K562 (cell line): ENCODE measurements around the gene CAPZA1. TPM values are rescaled to one million over a fixed set of nuclear protein-coding genes. Genes with fewer than 3 reads are reported as not detected.

ENCODE experiments used
- ARID2 ChIP-seq: fragments of 450-650 bp; IDR thresholded peaks from 2 replicates; pipeline ENCODE4 v1.6.1; 2017; ENCODE audit warnings: antibody characterized with exemption, mild to moderate bottlenecking
- CHCHD3 ChIP-seq: fragments of 250-450 bp; sonication (Bioruptor Pico); IDR thresholded peaks from 2 replicates; pipeline ENCODE4 v2.1.2; 2022; ENCODE audit warnings: mild to moderate bottlenecking
- CHD4 ChIP-seq: fragments of 200-600 bp; sonication (generic); IDR thresholded peaks from 3 replicates; pipeline ENCODE4 v1.6.1; 2012; ENCODE audit warnings: low read depth, mild to moderate bottlenecking, mixed read lengths, low read length, inconsistent platforms; ENCODE audit not compliant: insufficient read depth, insufficient replicate concordance, poor library complexity, severe bottlenecking
- LEF1 ChIP-seq: fragments of 450-650 bp; IDR thresholded peaks from 2 replicates; pipeline ENCODE4 v1.6.1; 2016; ENCODE audit warnings: mild to moderate bottlenecking
- NCOA2 ChIP-seq, 2 experiments: fragments of 450-650 bp; IDR thresholded peaks; 2 replicates each; pipeline ENCODE4 v1.6.1; 2018; ENCODE audit warnings: mild to moderate bottlenecking in 2 of 2, moderate library complexity in 1 of 2; ENCODE audit not compliant: partially characterized antibody in 2 of 2
- NFRKB ChIP-seq: fragments of 450-650 bp; IDR thresholded peaks from 2 replicates; pipeline ENCODE4 v1.6.1; 2016; ENCODE audit warnings: low read depth
- PCBP1 ChIP-seq: fragments of 200-400 bp; formaldehyde crosslinking; IDR thresholded peaks from 2 replicates; pipeline ENCODE4 v1.6.1; 2018; ENCODE audit warnings: mild to moderate bottlenecking, low read depth, low read length; ENCODE audit not compliant: poor library complexity, severe bottlenecking
- POLR3A ChIP-seq: IDR thresholded peaks from 2 replicates; pipeline ENCODE4 v1.6.1; 2011; ENCODE audit warnings: borderline replicate concordance, mild to moderate bottlenecking, moderate library complexity; ENCODE audit not compliant: insufficient read length, insufficient read depth; ENCODE audit errors: extremely low read depth
- SIN3A ChIP-seq, 2 experiments: fragments of 150-350 bp in 1 of 2; IDR thresholded peaks; 2 replicates each; pipeline ENCODE4 v1.6.1; 2011 to 2016; ENCODE audit warnings: borderline replicate concordance in 2 of 2, low read depth in 2 of 2, low read length in 2 of 2, mild to moderate bottlenecking in 2 of 2, moderate library complexity in 2 of 2; ENCODE audit not compliant: control insufficient read depth in 1 of 2
- TAF15 ChIP-seq: fragments of 200-400 bp; formaldehyde crosslinking; IDR thresholded peaks from 2 replicates; pipeline ENCODE4 v1.6.1; 2017; ENCODE audit warnings: mild to moderate bottlenecking, low read depth, low read length, moderate library complexity
- ZNF217 ChIP-seq: sonication (generic); formaldehyde crosslinking; IDR thresholded peaks from 2 replicates; pipeline ENCODE4 v1.8.0; 2022; ENCODE audit warnings: mild to moderate bottlenecking, missing genetic modification reagents
- ZNF717 ChIP-seq: fragments of 250-450 bp; sonication (Bioruptor Pico); IDR thresholded peaks from 2 replicates; pipeline ENCODE4 v1.5.0; 2021
- polyA plus RNA-seq, 8 experiments: library from polyadenylated mRNA; depleted of rRNA in 4 of 8; stranded (reverse) in 5 of 8; unstranded in 3 of 8; fragments of >200 nt; fragmentation: Nextera tagmentation in 2 of 8; fragmentation: Illumina TruSeq in 1 of 8; extraction: Ambion mirVana in 2 of 8; extraction: Trizol in 1 of 8; gene quantifications; 2 replicates each; pipeline versions ENCODE4 v1.2.1 to v1.2.3, GENCODE V29; 2011 to 2014; ENCODE audit warnings: inconsistent platforms in 1 of 8, missing spikeins in 1 of 8
- total RNA-seq, 7 experiments: library from RNA; depleted of rRNA in 6 of 7; stranded (reverse); fragments of >200 nt in 6 of 7; fragmentation: Illumina TruSeq in 2 of 7; extraction: Trizol in 2 of 7; gene quantifications; 2 replicates each; pipeline versions ENCODE4 v1.2.1 to v1.2.3, GENCODE V29; 2011 to 2021; ENCODE audit warnings: low replicate concordance in 1 of 7
- TF ChIP-seq, protein P1 (sequence below), 2 experiments: fragments of 450-650 bp in 1 of 2; sonication (generic) in 1 of 2; formaldehyde crosslinking in 1 of 2; IDR thresholded peaks in 1 of 2; conservative IDR thresholded peaks in 1 of 2; 2 replicates each; pipeline versions ENCODE4 v1.6.1 to v1.8.1; 2016 to 2023; ENCODE audit warnings: mild to moderate bottlenecking in 2 of 2, moderate library complexity in 2 of 2, inconsistent platforms in 1 of 2, missing genetic modification reagents in 1 of 2
- TF ChIP-seq, protein P2 (sequence below): IDR thresholded peaks from 3 replicates; pipeline ENCODE4 v1.6.1; 2011; ENCODE audit warnings: borderline replicate concordance, mild to moderate bottlenecking; ENCODE audit not compliant: insufficient read length, insufficient read depth
- TF ChIP-seq, protein P3 (sequence below): fragments of 250-450 bp; sonication (Bioruptor Pico); IDR thresholded peaks from 2 replicates; pipeline ENCODE4 v1.5.0; 2021; ENCODE audit warnings: mild to moderate bottlenecking, moderate library complexity
- TF ChIP-seq, protein P4 (sequence below): fragments of 150-350 bp; IDR thresholded peaks from 2 replicates; pipeline ENCODE4 v1.6.1; 2014; ENCODE audit warnings: low read depth, mild to moderate bottlenecking, low read length, borderline replicate concordance

CAPZA1 gene
- total and polyA plus RNA-seq, 9 of the 15 experiments (the other 6 are each of a cell fraction or from before 2014, with no cell fraction given): 237 to 1,020 (median 306) TPM

DNA sequence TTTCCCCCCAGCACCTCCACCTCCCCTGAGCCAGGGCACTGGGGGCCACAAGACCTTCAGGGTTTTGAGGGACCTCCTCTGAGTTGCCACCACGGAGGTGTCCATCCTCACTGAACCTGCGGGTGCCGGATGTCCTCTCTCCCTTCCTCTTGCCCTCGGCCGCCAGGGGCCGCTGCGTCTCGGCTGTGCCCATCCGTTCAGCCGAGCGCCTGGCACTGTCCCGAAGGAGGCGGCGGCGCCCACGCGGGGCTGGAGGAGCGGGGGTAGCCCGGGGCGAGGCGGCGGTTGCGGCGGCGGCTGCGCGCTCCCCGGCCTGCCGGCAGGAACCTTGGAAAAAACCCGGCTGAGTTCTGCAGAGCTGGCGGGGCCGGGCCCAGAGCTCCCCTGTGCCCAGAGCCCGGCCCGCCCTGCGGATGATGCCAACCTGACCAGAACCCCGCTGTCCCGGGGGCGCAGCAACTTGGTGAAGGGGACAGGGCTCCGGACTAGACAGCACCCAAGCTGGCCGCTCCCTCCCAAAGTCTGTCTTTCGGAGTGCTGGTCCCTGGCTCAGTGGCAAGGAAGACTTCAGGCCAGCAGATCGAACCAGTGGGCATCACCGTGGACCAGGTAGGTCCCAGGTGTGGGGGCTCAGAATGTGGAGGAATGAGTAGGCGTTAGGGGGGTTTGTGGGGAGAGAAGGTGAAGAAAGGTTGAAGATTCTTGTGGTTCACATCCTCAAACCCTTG, 99.2 kb downstream of the CAPZA1 start (continued):
- TF ChIP-seq NCOA2 (IDR thresholded peaks at IDR 0.05; ENCODE audit: partially characterized antibody in 2 of 2): no peak
- no peak for TF ChIP-seq CHCHD3 (CRISPR knock-in tag)
- TF ChIP-seq NFRKB: no peak
- TF ChIP-seq POLR3A: no peak
- TF ChIP-seq, protein P1, sequence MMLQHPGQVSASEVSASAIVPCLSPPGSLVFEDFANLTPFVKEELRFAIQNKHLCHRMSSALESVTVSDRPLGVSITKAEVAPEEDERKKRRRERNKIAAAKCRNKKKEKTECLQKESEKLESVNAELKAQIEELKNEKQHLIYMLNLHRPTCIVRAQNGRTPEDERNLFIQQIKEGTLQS (IDR thresholded peaks at IDR 0.05): no peak
- TF ChIP-seq, protein P1 (CRISPR knock-in tag; conservative IDR thresholded peaks at IDR 0.05): no peak
- TF ChIP-seq SIN3A (IDR thresholded peaks at IDR 0.05; ENCODE audit: borderline replicate concordance in 2 of 2, control insufficient read depth in 1 of 2, low read depth in 2 of 2, low read length in 2 of 2): no peak
- peak; percentile 37 for TF ChIP-seq PCBP1
- TF ChIP-seq TAF15: no peak
- TF ChIP-seq ZNF217: no peak
- TF ChIP-seq, protein P2, sequence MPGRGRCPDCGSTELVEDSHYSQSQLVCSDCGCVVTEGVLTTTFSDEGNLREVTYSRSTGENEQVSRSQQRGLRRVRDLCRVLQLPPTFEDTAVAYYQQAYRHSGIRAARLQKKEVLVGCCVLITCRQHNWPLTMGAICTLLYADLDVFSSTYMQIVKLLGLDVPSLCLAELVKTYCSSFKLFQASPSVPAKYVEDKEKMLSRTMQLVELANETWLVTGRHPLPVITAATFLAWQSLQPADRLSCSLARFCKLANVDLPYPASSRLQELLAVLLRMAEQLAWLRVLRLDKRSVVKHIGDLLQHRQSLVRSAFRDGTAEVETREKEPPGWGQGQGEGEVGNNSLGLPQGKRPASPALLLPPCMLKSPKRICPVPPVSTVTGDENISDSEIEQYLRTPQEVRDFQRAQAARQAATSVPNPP: no peak
- TF ChIP-seq CHD4: no peak
- TF ChIP-seq ZNF717 (CRISPR knock-in tag): no peak
- no peak for TF ChIP-seq LEF1
- TF ChIP-seq, protein P3, sequence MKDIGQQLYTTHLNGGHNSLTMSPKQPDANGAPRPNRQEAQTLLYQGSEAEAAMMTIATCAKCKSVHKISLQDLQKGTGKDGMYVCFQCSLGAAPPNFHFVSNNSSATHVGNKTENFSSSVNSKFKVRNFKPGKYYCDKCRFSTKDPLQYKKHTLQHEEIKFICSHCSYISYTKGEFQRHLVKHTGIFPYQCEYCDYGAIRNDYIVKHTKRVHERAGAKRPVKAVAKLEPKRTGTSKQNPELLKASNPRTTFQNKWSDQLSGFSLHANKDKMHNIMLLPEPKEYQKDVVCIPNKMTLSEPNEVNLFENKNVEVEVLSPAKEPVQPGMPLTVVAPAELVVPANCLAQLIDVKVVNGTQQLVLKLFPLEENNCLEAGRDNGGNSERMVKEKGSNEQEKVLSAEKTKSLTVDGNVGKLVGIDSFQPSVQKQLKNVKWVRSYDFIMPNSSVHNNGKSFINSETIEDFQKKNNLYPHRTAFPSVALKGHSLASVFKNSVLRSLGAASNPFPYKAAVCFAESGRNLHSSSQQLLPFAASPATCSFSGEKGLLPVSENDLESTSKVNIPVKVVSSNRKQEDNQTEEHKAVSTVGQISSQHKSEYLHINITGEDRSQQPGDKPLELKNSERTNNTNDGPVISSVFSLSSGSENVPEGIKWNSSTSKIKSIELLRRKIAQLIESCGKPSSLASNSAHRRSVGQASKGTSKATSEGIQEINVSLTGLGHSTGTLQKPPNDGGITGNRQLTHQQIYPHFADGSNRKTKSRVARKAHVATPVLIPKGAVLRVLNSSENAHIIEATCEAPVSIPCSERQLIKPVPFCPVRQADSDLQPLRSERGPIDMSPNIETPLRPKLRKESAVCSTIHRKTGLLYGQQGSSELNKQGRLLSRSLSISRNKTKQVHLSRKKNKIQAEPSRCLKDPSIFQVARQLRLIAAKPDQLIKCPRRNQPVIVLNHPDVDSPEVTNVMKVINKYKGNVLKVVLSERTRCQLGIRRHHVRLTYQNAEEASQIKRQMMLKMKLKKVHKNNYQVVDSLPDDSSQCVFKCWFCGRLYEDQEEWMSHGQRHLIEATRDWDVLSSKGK (CRISPR knock-in tag): no peak
- TF ChIP-seq ARID2: no peak
- TF ChIP-seq, protein P4, sequence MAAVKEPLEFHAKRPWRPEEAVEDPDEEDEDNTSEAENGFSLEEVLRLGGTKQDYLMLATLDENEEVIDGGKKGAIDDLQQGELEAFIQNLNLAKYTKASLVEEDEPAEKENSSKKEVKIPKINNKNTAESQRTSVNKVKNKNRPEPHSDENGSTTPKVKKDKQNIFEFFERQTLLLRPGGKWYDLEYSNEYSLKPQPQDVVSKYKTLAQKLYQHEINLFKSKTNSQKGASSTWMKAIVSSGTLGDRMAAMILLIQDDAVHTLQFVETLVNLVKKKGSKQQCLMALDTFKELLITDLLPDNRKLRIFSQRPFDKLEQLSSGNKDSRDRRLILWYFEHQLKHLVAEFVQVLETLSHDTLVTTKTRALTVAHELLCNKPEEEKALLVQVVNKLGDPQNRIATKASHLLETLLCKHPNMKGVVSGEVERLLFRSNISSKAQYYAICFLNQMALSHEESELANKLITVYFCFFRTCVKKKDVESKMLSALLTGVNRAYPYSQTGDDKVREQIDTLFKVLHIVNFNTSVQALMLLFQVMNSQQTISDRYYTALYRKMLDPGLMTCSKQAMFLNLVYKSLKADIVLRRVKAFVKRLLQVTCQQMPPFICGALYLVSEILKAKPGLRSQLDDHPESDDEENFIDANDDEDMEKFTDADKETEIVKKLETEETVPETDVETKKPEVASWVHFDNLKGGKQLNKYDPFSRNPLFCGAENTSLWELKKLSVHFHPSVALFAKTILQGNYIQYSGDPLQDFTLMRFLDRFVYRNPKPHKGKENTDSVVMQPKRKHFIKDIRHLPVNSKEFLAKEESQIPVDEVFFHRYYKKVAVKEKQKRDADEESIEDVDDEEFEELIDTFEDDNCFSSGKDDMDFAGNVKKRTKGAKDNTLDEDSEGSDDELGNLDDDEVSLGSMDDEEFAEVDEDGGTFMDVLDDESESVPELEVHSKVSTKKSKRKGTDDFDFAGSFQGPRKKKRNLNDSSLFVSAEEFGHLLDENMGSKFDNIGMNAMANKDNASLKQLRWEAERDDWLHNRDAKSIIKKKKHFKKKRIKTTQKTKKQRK: no peak
